Measurements from ENCODE around the gene MRPL14. TPM values are rescaled to one million over a fixed set of nuclear protein-coding genes. Genes with fewer than 3 reads are reported as not detected.

Gene MRPL14
- total and polyA plus RNA-seq, 2 experiments from 2014 or later, result 62.6 to 191 TPM

GRCh38 chr6:44151348-44152108, 24.3 kb upstream of the MRPL14 start:
- Histone ChIP-seq H3K79me2 (replicated peaks; ENCODE audit: insufficient read depth) (no peaks in the 10 kb centered on the region), H4K20me1 (replicated peaks; ENCODE audit: insufficient read depth) (no peaks in the 10 kb centered on the region), H3K4me2 (no peak overlapping the region), H3K27me3 (ENCODE audit: insufficient read depth) (no peaks in the 10 kb centered on the region), H3F3A (replicated peaks; ENCODE audit: low read depth) (0 out of 2 replicates have a peak, but pooled peaks cover 3% of the 10 kb centered on the region), H3K4me1 (ENCODE audit: insufficient read depth) (peaks cover 4% of the 10 kb centered on the region), H3K4me3 (no peak overlapping the region), H3K36me3 (ENCODE audit: insufficient read depth) (no peaks in the 10 kb centered on the region), H3K9me2 (ENCODE audit: insufficient read depth) (no peaks in the 10 kb centered on the region), H3K27ac (ENCODE audit: low read depth) (no peak overlapping the region), H2AFZ (no peak overlapping the region)
- Mint-ChIP-seq H3K4me1 (peaks cover 23% of the 10 kb centered on the region), H3K27ac (no peak overlapping the region), H3K9me3 (no peaks in the 10 kb centered on the region), H3K27me3 (ENCODE audit: insufficient read depth, low read depth, poor library complexity) (peaks cover 19% of the 10 kb centered on the region), H3K36me3 (ENCODE audit: low read depth) (peaks cover 24% of the 10 kb centered on the region), H3K4me3 (no peak overlapping the region; the same call in 2 of the 3 replicates)
- DNase-seq (ENCODE audit: low spot score) (peak; percentile 87), ATAC-seq (peak; percentile 86)
- no peak for TF ChIP-seq ZNF331 (CRISPR knock-in tag; IDR thresholded peaks at IDR 0.05; ENCODE audit: low read depth)
- TF ChIP-seq CREB1 (CRISPR knock-in tag; IDR thresholded peaks at IDR 0.05; ENCODE audit: low read depth), result peak; percentile 52
- TF ChIP-seq NANOG (IDR thresholded peaks at IDR 0.05; ENCODE audit: borderline replicate concordance), result no peak
- peak; percentile 97 to 100 for TF ChIP-seq CTCF (conservative IDR thresholded peaks at IDR 0.05; ENCODE audit: low read depth in 2 of 2)

- no peak overlapping the region for H3K27ac Mint-ChIP-seq
- no peak overlapping the region for H3K4me3 ChIP-seq
- H3K27me3 Mint-ChIP-seq (ENCODE audit: insufficient read depth, low read depth, poor library complexity), result peaks cover 15% of the 10 kb centered on the region
- no peaks in the 10 kb centered on the region; the same call in 1 of the 2 replicates for H3K4me1 ChIP-seq (ENCODE audit: insufficient read depth)
- no peak overlapping the region for H3K4me2 ChIP-seq
- H3F3A ChIP-seq (replicated peaks; ENCODE audit: low read depth), result 0 out of 2 replicates have a peak, but pooled peaks cover 3% of the 10 kb centered on the region
- H3K79me2 ChIP-seq (replicated peaks; ENCODE audit: insufficient read depth), result no peaks in the 10 kb centered on the region
- H4K20me1 ChIP-seq (replicated peaks; ENCODE audit: insufficient read depth), result no peaks in the 10 kb centered on the region
- H2AFZ ChIP-seq, result no peak overlapping the region
- H3K9me2 ChIP-seq (ENCODE audit: insufficient read depth), result no peaks in the 10 kb centered on the region
- no peaks in the 10 kb centered on the region for H3K9me3 Mint-ChIP-seq
- peaks cover 13% of the 10 kb centered on the region for H3K4me1 Mint-ChIP-seq
- peaks cover 32% of the 10 kb centered on the region for H3K36me3 Mint-ChIP-seq (ENCODE audit: low read depth)
- no peak for DNase-seq (ENCODE audit: low spot score)
- H3K4me3 Mint-ChIP-seq, result no peak overlapping the region
- no peaks in the 10 kb centered on the region for H3K27me3 ChIP-seq (ENCODE audit: insufficient read depth)
- no peak for ATAC-seq
- no peak overlapping the region for H3K27ac ChIP-seq (ENCODE audit: low read depth)
- H3K36me3 ChIP-seq (ENCODE audit: insufficient read depth), result no peaks in the 10 kb centered on the region
- no peak for TF ChIP-seq EZH2 (IDR thresholded peaks at IDR 0.05; ENCODE audit: low read depth, unreplicated experiment)
- no peak for TF ChIP-seq EZH2phosphoT487 (IDR thresholded peaks at IDR 0.05; ENCODE audit: unreplicated experiment)
- no peak for TF ChIP-seq REST (IDR thresholded peaks at IDR 0.05; ENCODE audit: unreplicated experiment)
- TF ChIP-seq JUNB (IDR thresholded peaks at IDR 0.05; ENCODE audit: unreplicated experiment), result no peak
- TF ChIP-seq POLR2AphosphoS5 (IDR thresholded peaks at IDR 0.05; ENCODE audit: low read depth), result no peak
- no peak for TF ChIP-seq STAT1 (IDR thresholded peaks at IDR 0.05; ENCODE audit: unreplicated experiment)
Observed at GRCh38 chr6:44150317-44150917, 23.2 kb upstream of the MRPL14 start.

Data from GM23338 (cell line).